NCI-H526 (cell line): ENCODE measurements around the gene HTR2A.
A peak's percentile ranks its signal among the peaks of the same experiment; 100 is the strongest.

Source experiments
- DNase-seq, 2 experiments: peaks; one replicate each; lab custom pipeline; 2025; lab: John Stamatoyannopoulos, UW

The HTR2A gene

GRCh38 chr13:46896341-46897137 is at the start of gene HTR2A:
Gene HTR2A, minus strand, starts transcription at chr13:46897053. Its CDS starts 1,147 bp downstream, at chr13:46895906.
- DNase-seq: peak in 1 of 2 experiments; percentile 14

- no peak for DNase-seq
Observed at GRCh38 chr13:46936525-46936924, 39.7 kb upstream of the HTR2A start.

- no peak for DNase-seq
Observed at GRCh38 chr13:46934749-46935148, 37.9 kb upstream of the HTR2A start.

GRCh38 chr13:46926916-46927590 is 30.2 kb upstream of the HTR2A start:
- no peak for DNase-seq

GRCh38 chr13:46925486-46925885 is 28.6 kb upstream of the HTR2A start:
- DNase-seq: no peak

- no peak for DNase-seq
Observed at GRCh38 chr13:46914341-46914740, 17.5 kb upstream of the HTR2A start.

- no peak for DNase-seq
Observed at GRCh38 chr13:46913757-46914156, 16.9 kb upstream of the HTR2A start.

- no peak for DNase-seq
Observed at GRCh38 chr13:46909042-46909441, 12.2 kb upstream of the HTR2A start.

GRCh38 chr13:46908501-46908900 is 11.6 kb upstream of the HTR2A start:
- no peak for DNase-seq

- DNase-seq: no peak
Observed at GRCh38 chr13:46906405-46906804, 9.6 kb upstream of the HTR2A start.

- no peak for DNase-seq
Observed at GRCh38 chr13:46905249-46905648, 8.4 kb upstream of the HTR2A start.

- no peak for DNase-seq
Observed at GRCh38 chr13:46903748-46904147, 6.9 kb upstream of the HTR2A start.

- no peak for DNase-seq
Observed at GRCh38 chr13:46901721-46902120, 4.9 kb upstream of the HTR2A start.

- DNase-seq: no peak
Observed at GRCh38 chr13:46899801-46900200, 2.9 kb upstream of the HTR2A start.

- DNase-seq: no peak
Observed at GRCh38 chr13:46895381-46895780, 1.5 kb downstream of the HTR2A start.

- DNase-seq: no peak
Observed at GRCh38 chr13:46894568-46894967, 2.3 kb downstream of the HTR2A start.

- peak in 1 of 2 experiments; percentile 62 for DNase-seq
Observed at GRCh38 chr13:46893798-46894560, 2.9 kb downstream of the HTR2A start.

- peak in 1 of 2 experiments; percentile 31 for DNase-seq
Observed at GRCh38 chr13:46893221-46893740, 3.6 kb downstream of the HTR2A start.

- DNase-seq: no peak
Observed at GRCh38 chr13:46885018-46885417, 11.8 kb downstream of the HTR2A start.

GRCh38 chr13:46884531-46884930 is 12.3 kb downstream of the HTR2A start:
- no peak for DNase-seq

- DNase-seq: no peak
Observed at GRCh38 chr13:46881621-46882020, 15.2 kb downstream of the HTR2A start.

GRCh38 chr13:46874006-46874405 is 22.8 kb downstream of the HTR2A start:
- no peak for DNase-seq
